ENCODE results near the gene ANKRD23. TPM values are rescaled to one million over a fixed set of nuclear protein-coding genes. Genes with fewer than 3 reads are reported as not detected.

ANKRD23 gene
- total RNA-seq, 5 donors from 2014 or later (not counting 1 experiment from before 2014, with no cell fraction given) = 10.1 to 19.5 (median 16.4) TPM

DNA sequence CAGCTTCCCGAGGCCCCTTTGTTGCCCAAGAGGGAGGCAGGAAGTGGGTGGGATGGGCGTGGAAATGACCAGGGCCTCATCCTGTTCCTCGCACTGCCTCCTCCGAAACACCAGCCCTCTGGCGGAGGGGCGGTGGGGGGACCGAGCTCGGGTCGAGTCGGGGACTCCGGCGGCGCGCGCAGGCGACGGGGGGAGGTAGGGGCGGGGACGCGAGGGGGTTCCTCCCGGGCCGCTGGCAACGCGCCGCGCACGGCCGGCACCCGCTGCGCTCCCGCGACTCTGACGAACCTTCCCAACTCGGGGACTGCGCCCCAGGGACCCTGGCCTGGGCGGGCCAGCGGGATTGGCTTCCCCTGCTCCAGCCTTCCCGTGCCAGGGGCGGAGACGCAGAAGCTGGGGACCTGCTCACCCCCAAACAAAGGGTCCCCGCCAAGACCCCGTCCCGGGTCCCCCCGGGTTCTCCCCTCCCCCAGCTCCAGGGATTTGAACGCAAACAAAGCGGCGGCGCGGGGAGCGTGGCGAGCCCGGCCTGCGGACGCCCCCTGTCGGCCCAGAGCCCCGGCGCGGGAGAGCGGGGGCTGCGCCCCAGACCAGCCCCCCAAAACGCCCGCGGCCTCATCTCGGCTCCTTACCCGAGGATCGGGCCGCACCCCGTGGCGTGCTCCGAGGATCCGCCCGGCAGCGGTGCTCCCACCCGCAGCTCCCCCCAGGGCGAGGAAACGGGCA lies 24.9 kb upstream of the ANKRD23 start:
- H3K27me3 ChIP-seq (replicated peaks in 1 of 2; ENCODE audit: control insufficient read depth in 2 of 2, extremely low read depth in 1 of 2, insufficient read depth in 2 of 2, low read length in 1 of 2) = peaks cover 0 to 6% of the 10 kb centered on the region in 2 experiments
- peak in 33 of 35 experiments; percentile 35 to 73 (median 55) for DNase-seq
- peaks cover 14 to 53% of the 10 kb centered on the region in 2 experiments for H3K4me1 ChIP-seq (ENCODE audit: control insufficient read depth in 1 of 2, extremely low read depth in 1 of 2, insufficient read depth in 2 of 2, low read length in 2 of 2)
- ATAC-seq (replicated peaks in 1 of 4) = peak; percentile 21 to 24 (median 22)
- H3K27ac Mint-ChIP-seq = peak overlapping the region; percentile 86
- H3K36me3 ChIP-seq (ENCODE audit: control insufficient read depth in 2 of 2, extremely low read depth in 1 of 2, insufficient read depth in 1 of 2, low read length in 1 of 2) = peaks cover 8 to 39% of the 10 kb centered on the region in 2 donors
- CTCF ChIA-PET = interaction anchor here (0.6 to 1.7 kb wide), 5 partner anchors 11 to 782 kb away, joined by 4 to 9 read pairs (median 6); partner anchors contain the start of gene ANKRD39 (in 1 of the 2)
- H3K4me1 Mint-ChIP-seq = peaks cover 32 to 48% (median 43%) of the 10 kb centered on the region in 3 donors
- POLR2A ChIA-PET = interaction anchor here (0.5 to 0.7 kb wide), 3 partner anchors 30 to 795 kb away, joined by 3 to 9 read pairs (median 3); partner anchors contain the start of gene ACTR1B (in 1 of the 2)
- peak overlapping the region; percentile 66 to 75 for H3K4me3 ChIP-seq (ENCODE audit: control insufficient read depth in 1 of 2, extremely low read depth in 1 of 2, low read length in 1 of 2)
- under 1% methylated on average over 66 of the region's 76 CpGs for WGBS (ENCODE audit: insufficient coverage)
- H3K4me3 Mint-ChIP-seq = peak overlapping the region; percentile 81 to 86 (median 85)
- H3K9me3 ChIP-seq = no peaks in the 10 kb centered on the region
- H3K36me3 Mint-ChIP-seq = peaks cover 4% of the 10 kb centered on the region
- H3K27me3 Mint-ChIP-seq = no peaks in the 10 kb centered on the region
- peak overlapping the region; percentile 68 for H3K27ac ChIP-seq (ENCODE audit: low read length)
- no peaks in the 10 kb centered on the region for H3K9me3 Mint-ChIP-seq

DNA sequence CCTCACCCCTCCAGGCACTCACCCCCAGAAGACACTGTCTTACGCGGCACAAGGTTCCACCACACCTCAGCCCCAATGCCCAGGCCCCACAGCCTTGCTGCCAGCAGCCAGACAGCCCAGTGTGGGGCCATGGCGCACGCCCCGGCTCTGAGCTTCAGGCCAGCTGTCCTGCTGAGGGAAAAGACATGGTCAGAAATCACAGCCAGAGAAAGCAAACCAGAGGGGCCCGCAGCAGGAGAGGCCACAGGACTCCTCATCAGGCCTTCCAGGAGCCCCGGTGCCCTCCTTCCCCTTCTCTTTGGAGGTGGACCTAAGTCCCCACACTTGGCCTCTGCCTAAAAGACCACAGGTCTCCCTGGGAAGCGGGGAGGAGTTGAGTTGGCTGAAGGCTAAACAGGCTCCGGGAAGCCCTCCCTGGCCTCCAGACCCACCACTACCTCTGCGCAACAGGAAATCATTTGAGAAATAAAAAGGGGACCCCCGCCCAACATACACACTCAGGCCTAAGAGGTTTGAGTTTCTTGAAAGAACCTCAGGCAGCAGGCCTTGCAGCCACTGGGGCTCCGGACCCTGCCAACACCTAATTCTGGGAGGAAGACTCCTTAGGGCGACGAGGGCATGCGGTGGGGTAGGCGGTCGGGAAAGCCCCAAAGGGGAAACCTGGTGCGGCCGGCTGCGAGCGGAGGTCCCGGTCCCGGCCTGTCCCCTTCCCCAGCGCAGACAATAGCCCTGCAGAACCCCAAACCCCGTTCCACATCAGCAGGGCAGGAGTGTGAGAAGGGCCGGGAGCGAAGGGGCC lies 24.1 kb upstream of the ANKRD23 start:
- Mint-ChIP-seq H3K27ac (peak overlapping the region; percentile 86), H3K9me3 (no peaks in the 10 kb centered on the region), H3K36me3 (peaks cover 9% of the 10 kb centered on the region), H3K4me3 (peak overlapping the region; percentile 81 to 86 (median 85)), H3K4me1 (peaks cover 34 to 45% (median 36%) of the 10 kb centered on the region in 3 donors), H3K27me3 (no peaks in the 10 kb centered on the region)
- ATAC-seq (replicated peaks in 1 of 4) = peak in 1 of 4 experiments; percentile 5
- Histone ChIP-seq H3K27me3 (replicated peaks in 1 of 2; ENCODE audit: control insufficient read depth in 2 of 2, extremely low read depth in 1 of 2, insufficient read depth in 2 of 2, low read length in 1 of 2) (peaks cover 0 to 6% of the 10 kb centered on the region in 2 experiments), H3K9me3 (no peaks in the 10 kb centered on the region), H3K4me1 (ENCODE audit: control insufficient read depth in 1 of 2, extremely low read depth in 1 of 2, insufficient read depth in 2 of 2, low read length in 2 of 2) (peaks cover 14 to 47% of the 10 kb centered on the region in 2 experiments), H3K4me3 (ENCODE audit: control insufficient read depth in 1 of 2, extremely low read depth in 1 of 2, low read length in 1 of 2) (peak overlapping the region; percentile 66 to 75), H3K36me3 (ENCODE audit: control insufficient read depth in 2 of 2, extremely low read depth in 1 of 2, insufficient read depth in 1 of 2, low read length in 1 of 2) (peaks cover 10 to 47% of the 10 kb centered on the region in 2 donors), H3K27ac (ENCODE audit: low read length) (peak overlapping the region; percentile 68)
- POLR2A ChIA-PET = interaction anchor here (0.5 to 0.7 kb wide), 3 partner anchors 29 to 796 kb away, joined by 3 to 9 read pairs (median 3); partner anchors contain the start of gene ACTR1B (in 1 of the 2)
- CTCF ChIA-PET = interaction anchor here (0.6 to 1.7 kb wide), 5 partner anchors 10 to 783 kb away, joined by 4 to 9 read pairs (median 6); partner anchors contain the start of gene ANKRD39 (in 1 of the 2)
- 59% methylated on average over 8 of the region's 27 CpGs for WGBS (ENCODE audit: insufficient coverage)
- DNase-seq = peak in 4 of 35 experiments; percentile 14 to 59 (median 25)

DNA sequence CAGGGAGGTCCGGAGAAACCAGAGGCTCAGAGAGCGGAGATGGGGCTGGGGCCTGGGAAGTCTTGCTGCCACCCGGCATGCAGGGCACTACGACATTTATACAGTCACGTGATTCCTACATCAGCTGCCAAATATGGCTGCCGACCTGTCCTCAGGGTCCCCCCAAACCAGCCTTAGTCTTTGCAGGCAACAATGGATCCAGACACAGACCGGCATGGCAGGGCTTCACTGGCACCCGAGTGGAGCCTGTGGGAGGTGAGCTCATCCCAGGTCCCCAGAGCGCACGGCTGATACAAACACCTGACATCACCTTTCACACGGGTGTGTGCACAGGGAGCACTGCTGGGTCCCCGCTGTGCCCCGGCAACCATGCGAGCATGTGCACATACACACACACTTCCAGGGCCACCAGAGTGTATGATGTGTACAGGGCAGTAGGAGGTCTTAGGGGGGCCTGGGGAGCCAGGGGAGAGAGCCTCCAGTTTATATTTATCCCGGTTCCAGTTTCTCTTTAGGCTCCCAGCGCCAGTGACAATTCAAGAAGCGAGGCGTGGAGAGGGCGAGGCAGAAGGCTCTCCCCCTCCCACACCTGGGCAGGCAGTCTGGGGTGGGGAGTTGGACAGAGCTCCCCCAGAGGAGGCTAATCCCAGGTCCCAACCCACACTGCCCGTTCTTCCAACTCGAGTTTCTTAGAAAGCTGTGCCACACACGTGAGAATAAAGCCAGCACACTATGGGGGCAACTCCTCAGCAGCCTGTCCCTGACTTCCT lies 23.4 kb upstream of the ANKRD23 start:
- Mint-ChIP-seq H3K9me3 (no peaks in the 10 kb centered on the region), H3K27ac (peak overlapping the region; percentile 86), H3K4me3 (peak overlapping the region; percentile 81 to 86 (median 85)), H3K4me1 (peaks cover 33 to 38% (median 34%) of the 10 kb centered on the region in 3 donors), H3K36me3 (peaks cover 10% of the 10 kb centered on the region), H3K27me3 (no peaks in the 10 kb centered on the region)
- no peaks in the 10 kb centered on the region for H3K9me3 ChIP-seq
- DNase-seq = peak in 1 of 35 experiments; percentile 15
- H3K27ac ChIP-seq (ENCODE audit: low read length) = peak overlapping the region; percentile 68
- ChIA-PET CTCF (interaction anchor here in 1 of 2 donors (1.7 kb wide), 1 partner anchor 9 kb away, joined by 9 read pairs; the partner anchor contains the start of gene ANKRD39), POLR2A (interaction anchor here in 1 of 2 donors (1.0 kb wide), 1 partner anchor 28 kb away, joined by 3 read pairs; no protein-coding TSS in a partner anchor)
- peaks cover 0 to 6% of the 10 kb centered on the region in 2 experiments for H3K27me3 ChIP-seq (replicated peaks in 1 of 2; ENCODE audit: control insufficient read depth in 2 of 2, extremely low read depth in 1 of 2, insufficient read depth in 2 of 2, low read length in 1 of 2)
- H3K4me3 ChIP-seq (ENCODE audit: control insufficient read depth in 1 of 2, extremely low read depth in 1 of 2, low read length in 1 of 2) = peak overlapping the region; percentile 66 to 75
- no peak for ATAC-seq (replicated peaks in 1 of 4)
- peaks cover 14 to 44% of the 10 kb centered on the region in 2 experiments for H3K4me1 ChIP-seq (ENCODE audit: control insufficient read depth in 1 of 2, extremely low read depth in 1 of 2, insufficient read depth in 2 of 2, low read length in 2 of 2)
- WGBS (ENCODE audit: insufficient coverage) = 73% methylated on average over 10 of the region's 22 CpGs
- peaks cover 10 to 47% of the 10 kb centered on the region in 2 donors for H3K36me3 ChIP-seq (ENCODE audit: control insufficient read depth in 2 of 2, extremely low read depth in 1 of 2, insufficient read depth in 1 of 2, low read length in 1 of 2)

DNA sequence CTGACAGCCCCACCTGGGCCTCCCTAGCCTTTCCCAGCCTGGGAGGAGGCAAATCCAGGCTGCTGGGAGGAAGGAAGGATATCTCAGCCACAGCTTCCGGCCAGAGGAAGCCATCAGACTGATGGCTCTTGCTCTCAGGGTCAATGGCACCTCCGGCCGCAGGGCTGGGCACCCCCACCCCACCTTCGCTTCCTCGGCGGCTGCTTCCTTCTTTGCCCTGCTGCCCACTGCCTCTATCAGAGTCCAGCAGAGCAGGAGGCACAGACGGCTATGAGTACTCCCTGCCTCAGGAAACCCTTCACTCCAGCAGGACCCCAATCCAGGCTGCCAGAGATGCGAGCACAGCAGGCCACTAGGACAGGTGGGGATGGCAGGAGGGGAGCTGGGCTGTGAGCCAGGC lies 22.8 kb upstream of the ANKRD23 start:
- Histone ChIP-seq H3K9me3 (no peaks in the 10 kb centered on the region), H3K27ac (ENCODE audit: low read length) (peak overlapping the region; percentile 13), H3K4me3 (ENCODE audit: control insufficient read depth in 1 of 2, extremely low read depth in 1 of 2, low read length in 1 of 2) (no peak overlapping the region), H3K27me3 (replicated peaks in 1 of 2; ENCODE audit: control insufficient read depth in 2 of 2, extremely low read depth in 1 of 2, insufficient read depth in 2 of 2, low read length in 1 of 2) (peaks cover 0 to 6% of the 10 kb centered on the region in 2 experiments), H3K4me1 (ENCODE audit: control insufficient read depth in 1 of 2, extremely low read depth in 1 of 2, insufficient read depth in 2 of 2, low read length in 2 of 2) (peaks cover 14 to 44% of the 10 kb centered on the region in 2 experiments), H3K36me3 (ENCODE audit: control insufficient read depth in 2 of 2, extremely low read depth in 1 of 2, insufficient read depth in 1 of 2, low read length in 1 of 2) (peaks cover 14 to 52% of the 10 kb centered on the region in 2 donors)
- ATAC-seq (replicated peaks in 1 of 4) (no peak), DNase-seq (no peak)
- Mint-ChIP-seq H3K9me3 (no peaks in the 10 kb centered on the region), H3K4me3 (peak overlapping the region; percentile 34 to 86 (median 85)), H3K4me1 (peaks cover 34 to 39% (median 36%) of the 10 kb centered on the region in 3 donors), H3K36me3 (peaks cover 13% of the 10 kb centered on the region), H3K27ac (peak overlapping the region; percentile 66 to 86), H3K27me3 (no peaks in the 10 kb centered on the region)
- ChIA-PET CTCF (no interaction called here), POLR2A (interaction anchor here in 1 of 2 donors (1.0 kb wide), 1 partner anchor 29 kb away, joined by 3 read pairs; no protein-coding TSS in a partner anchor)
- WGBS (ENCODE audit: insufficient coverage) = 60% methylated on average over 1 of the region's 8 CpGs

DNA sequence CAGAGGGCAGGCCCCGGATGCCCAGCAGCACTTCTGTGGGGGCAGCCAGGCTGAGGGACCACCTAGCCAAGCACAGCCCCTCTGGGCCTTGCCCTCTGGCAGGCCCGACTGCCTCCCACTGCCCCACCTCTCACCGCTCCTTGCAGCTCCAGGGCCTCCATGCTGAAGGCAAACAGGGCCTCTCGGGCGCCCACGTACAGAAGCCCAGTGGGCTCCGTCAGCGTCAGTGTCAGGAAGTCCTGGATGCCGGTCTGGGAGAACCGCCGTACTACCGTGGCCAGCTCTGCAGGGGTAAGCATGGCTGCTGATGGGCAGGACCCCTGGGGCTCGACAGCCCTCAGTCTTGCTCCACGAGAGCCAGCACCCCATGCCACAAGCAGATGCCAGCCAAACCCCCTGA lies 22.3 kb upstream of the ANKRD23 start:
- no peak for DNase-seq
- POLR2A ChIA-PET = interaction anchor here in 1 of 2 donors (0.5 kb wide), 1 partner anchor 91 kb away, joined by 4 read pairs; no protein-coding TSS in a partner anchor

More for the DNA sequence above, 22.3 kb upstream of the ANKRD23 start:
- Mint-ChIP-seq H3K4me1 (peaks cover 33 to 36% (median 36%) of the 10 kb centered on the region in 3 donors), H3K36me3 (peaks cover 13% of the 10 kb centered on the region), H3K27me3 (no peaks in the 10 kb centered on the region), H3K9me3 (no peaks in the 10 kb centered on the region), H3K27ac (peak overlapping the region in 1 of 2 donors; percentile 69), H3K4me3 (peak overlapping the region in 1 of 3 donors; percentile 10)
- Histone ChIP-seq H3K27me3 (replicated peaks in 1 of 2; ENCODE audit: control insufficient read depth in 2 of 2, extremely low read depth in 1 of 2, insufficient read depth in 2 of 2, low read length in 1 of 2) (peaks cover 0 to 6% of the 10 kb centered on the region in 2 experiments), H3K36me3 (ENCODE audit: control insufficient read depth in 2 of 2, extremely low read depth in 1 of 2, insufficient read depth in 1 of 2, low read length in 1 of 2) (peaks cover 15 to 56% of the 10 kb centered on the region in 2 donors), H3K4me3 (ENCODE audit: control insufficient read depth in 1 of 2, extremely low read depth in 1 of 2, low read length in 1 of 2) (no peak overlapping the region), H3K4me1 (ENCODE audit: control insufficient read depth in 1 of 2, extremely low read depth in 1 of 2, insufficient read depth in 2 of 2, low read length in 2 of 2) (peaks cover 13 to 45% of the 10 kb centered on the region in 2 experiments), H3K27ac (ENCODE audit: low read length) (peak overlapping the region; percentile 13), H3K9me3 (no peaks in the 10 kb centered on the region)
- no peak for ATAC-seq (replicated peaks in 1 of 4)
- CTCF ChIA-PET = no interaction called here
- WGBS (ENCODE audit: insufficient coverage) = 89% methylated on average over 10 of the region's 14 CpGs
